ENCODE results near the gene UTP4. TPM values are rescaled to one million over a fixed set of nuclear protein-coding genes. Genes with fewer than 3 reads are reported as not detected.

The UTP4 gene
- total and polyA plus RNA-seq, 5 donors = 13.4 to 35.1 (median 27.9) TPM

DNA sequence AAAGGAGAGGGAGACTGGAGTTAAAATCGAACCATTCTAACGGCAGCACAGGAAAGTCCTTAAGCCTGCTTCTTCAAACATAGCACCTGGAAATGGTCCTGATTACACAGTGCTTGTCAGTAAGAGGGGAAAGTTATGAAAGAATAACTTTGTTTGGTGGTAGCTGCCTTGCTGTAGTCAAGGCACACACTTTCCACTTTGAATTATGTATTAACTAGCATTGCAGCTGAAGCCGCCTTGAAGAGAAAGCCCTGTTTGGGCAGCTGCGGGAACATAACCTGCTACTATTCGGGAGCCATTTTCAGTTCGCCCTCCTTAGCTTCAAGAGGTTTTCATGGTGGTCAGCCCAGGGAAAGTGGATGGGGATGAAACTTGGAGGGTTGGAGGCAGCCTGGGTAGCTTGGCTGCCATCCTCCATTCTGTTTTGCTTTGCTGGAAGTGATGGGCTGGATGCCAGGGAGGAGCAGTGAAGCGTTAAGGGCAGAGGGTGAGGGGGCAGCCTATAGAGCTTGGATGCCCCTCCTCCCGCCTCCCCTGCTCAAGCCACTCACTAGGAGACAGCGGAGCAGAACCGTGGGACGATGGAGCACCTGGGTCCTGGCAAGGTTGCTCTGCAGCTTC, 32.3 kb upstream of the UTP4 start:
- WGBS = 68% methylated on average over 11 of the region's 11 CpGs
- DNase-seq = no peak
- intact Hi-C loops (cut with DNase I) = no loop called here
- H3K27ac ChIP-seq (ENCODE audit: low read length) = no peak overlapping the region
- H3K4me1 ChIP-seq (ENCODE audit: control insufficient read depth, insufficient read depth, low read length) = no peaks in the 10 kb centered on the region
- ATAC-seq = no peak
- no peak overlapping the region for H3K4me3 ChIP-seq (ENCODE audit: low read length)
- no peaks in the 10 kb centered on the region for H3K9me3 ChIP-seq (ENCODE audit: control insufficient read depth, low read length)
- no peaks in the 10 kb centered on the region for H3K27me3 ChIP-seq (ENCODE audit: control insufficient read depth, insufficient read depth)

DNA sequence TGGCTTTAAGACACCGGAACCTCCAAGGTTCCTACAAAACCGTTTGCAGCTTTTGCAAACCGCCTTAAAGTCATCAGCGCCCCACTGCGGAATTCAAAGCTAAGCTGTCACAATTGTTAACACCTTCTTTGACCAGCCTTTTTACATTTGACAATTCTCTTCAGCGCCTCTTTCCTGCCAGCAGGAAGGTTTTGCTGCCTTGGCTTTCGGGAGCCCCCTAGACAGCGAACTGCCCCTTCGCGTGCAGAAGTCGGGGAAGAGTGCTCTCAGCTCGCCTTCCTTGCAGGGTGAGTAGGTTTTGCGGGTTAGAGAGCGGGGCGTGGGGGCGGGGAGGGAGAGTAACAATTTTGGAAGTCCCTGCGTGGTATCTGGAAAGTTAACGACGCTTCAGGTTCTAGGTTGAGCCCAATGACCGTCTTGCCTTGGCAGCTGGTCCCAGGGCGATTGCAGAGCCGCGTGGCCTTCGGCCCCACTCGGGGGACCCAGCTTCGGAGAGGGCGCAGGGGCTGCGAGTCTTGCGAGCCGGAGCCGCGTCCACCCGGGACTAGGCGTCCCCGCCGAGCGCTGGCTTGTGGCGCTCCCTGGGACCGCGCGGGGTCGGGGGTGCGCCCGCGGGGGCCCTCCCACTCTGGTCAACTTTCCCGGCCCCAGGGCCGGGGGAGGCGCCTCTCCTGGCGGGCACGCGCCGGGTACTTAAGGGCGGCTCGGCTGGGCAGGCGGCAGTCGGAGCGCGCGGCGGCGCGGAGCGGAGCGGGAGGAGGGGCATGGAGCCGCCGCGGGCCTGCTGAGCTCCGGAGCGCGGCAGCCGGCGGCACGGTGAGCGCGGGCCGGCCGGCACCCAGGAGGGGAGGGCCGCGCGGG, 26.7 kb upstream of the UTP4 start, which contains the start of gene HAS3:
HAS3 (plus strand) TSS at position 153 of the 861 bp plus-strand sequence. CDS start 3,743 bp downstream, outside the sequence.
- Histone ChIP-seq H3K9me3 (ENCODE audit: control insufficient read depth, low read length) (no peaks in the 10 kb centered on the region), H3K27ac (ENCODE audit: low read length) (no peak within 1 kb of the TSS), H3K27me3 (ENCODE audit: control insufficient read depth, insufficient read depth) (no peaks in the 10 kb centered on the region), H3K4me3 (ENCODE audit: low read length) (peak within 1 kb of the TSS; percentile 49), H3K4me1 (ENCODE audit: control insufficient read depth, insufficient read depth, low read length) (peaks cover 8% of the 10 kb centered on the region)
- intact Hi-C loops (cut with DNase I) = no loop called here
- under 1% methylated on average over 80 of the region's 80 CpGs for WGBS
- DNase-seq (peak; percentile 53 to 79 (median 75)), ATAC-seq (peak; percentile 79)

DNA sequence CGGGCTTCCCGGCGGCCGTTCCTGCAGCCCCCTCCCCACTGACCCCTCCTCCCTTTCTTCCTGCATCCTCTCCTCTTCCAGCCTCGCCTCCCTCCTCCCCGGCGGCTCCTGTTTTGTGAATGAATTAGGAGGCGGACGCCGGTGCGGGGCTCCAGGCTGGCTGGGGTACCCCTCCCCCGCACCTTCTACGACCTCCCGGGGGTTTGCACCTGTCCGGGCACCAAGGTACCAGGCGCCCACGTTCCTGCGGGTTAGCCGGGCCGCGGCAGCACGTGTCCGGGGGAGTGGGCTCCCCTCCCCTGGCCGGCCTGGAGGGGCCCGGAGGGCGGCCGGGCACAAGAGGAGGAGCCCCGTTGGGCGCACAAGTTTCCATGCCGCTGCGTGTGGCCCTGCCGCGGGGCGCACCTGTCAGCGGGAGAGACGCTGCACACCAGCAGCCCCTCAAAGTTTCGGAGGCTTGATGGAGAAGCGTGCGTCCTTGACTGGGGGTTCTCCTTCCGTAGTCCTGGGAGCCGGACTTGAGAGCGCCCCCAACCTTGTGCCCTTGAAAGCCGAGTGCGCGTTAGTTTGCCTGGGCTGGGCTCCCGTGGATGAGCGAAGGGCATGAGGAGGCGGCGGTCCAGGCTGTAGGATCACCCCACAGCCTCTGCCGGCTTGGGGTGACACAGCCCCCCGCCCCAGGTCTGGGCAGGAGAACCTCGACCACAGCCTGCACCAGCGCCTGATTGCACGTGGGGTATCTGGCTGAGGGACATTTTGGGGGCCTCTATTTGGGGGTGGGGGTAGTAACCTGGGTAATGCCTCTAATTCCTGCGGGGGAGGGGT, 25.7 kb upstream of the UTP4 start:
- peaks cover 8% of the 10 kb centered on the region for H3K4me1 ChIP-seq (ENCODE audit: control insufficient read depth, insufficient read depth, low read length)
- ATAC-seq (peak in 1 of 2 donors; percentile 30), DNase-seq (peak in 2 of 3 donors; percentile 57 to 59)
- under 1% methylated on average over 55 of the region's 55 CpGs for WGBS
- no peaks in the 10 kb centered on the region for H3K27me3 ChIP-seq (ENCODE audit: control insufficient read depth, insufficient read depth)
- H3K9me3 ChIP-seq (ENCODE audit: control insufficient read depth, low read length) = no peaks in the 10 kb centered on the region
- H3K4me3 ChIP-seq (ENCODE audit: low read length) = peak overlapping the region; percentile 49
- intact Hi-C loops (cut with DNase I) = no loop called here
- H3K27ac ChIP-seq (ENCODE audit: low read length) = no peak overlapping the region

DNA sequence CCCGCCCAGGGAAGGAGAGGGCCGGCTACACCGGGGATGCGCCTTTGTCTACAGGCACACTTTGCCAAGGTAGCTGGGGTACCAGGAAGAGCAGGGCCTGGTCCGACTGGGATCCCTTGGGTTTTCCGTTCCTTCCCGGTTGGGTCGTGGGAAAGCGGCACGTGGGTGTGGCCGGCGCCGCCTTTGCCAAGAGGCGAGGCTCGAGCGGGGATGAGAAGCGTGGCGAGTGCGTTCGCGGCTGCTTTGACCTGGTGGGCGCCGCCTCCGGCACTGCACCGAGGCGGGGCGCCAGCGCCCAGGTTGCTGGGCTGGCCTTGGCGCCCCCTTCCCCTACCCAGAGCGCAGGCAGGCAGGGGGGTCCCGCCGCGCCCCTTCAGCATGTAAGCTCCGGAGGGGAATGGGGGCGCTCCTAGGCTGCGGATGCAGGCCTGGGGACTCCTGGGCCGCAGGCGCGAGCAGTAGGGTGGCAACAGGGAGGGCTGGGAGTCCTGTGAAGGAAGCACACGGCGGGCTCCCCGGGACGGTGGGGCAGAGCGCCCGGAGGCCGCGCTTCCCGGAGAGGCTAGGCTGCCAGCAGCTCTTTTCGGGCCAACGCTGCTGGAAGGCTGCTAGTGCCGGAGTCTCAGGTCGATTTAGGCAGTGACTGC, 25.0 kb upstream of the UTP4 start:
- WGBS = 2% methylated on average over 52 of the region's 52 CpGs
- H3K4me1 ChIP-seq (ENCODE audit: control insufficient read depth, insufficient read depth, low read length) = peaks cover 8% of the 10 kb centered on the region
- DNase-seq (peak; percentile 51 to 79 (median 75)), ATAC-seq (peak; percentile 36 to 65)
- intact Hi-C loops (cut with DNase I) = no loop called here
- no peaks in the 10 kb centered on the region for H3K27me3 ChIP-seq (ENCODE audit: control insufficient read depth, insufficient read depth)
- peak overlapping the region; percentile 49 for H3K4me3 ChIP-seq (ENCODE audit: low read length)
- no peaks in the 10 kb centered on the region for H3K9me3 ChIP-seq (ENCODE audit: control insufficient read depth, low read length)
- no peak overlapping the region for H3K27ac ChIP-seq (ENCODE audit: low read length)

GRCh38 chr16:69108064-69108904, 24.2 kb upstream of the UTP4 start:
- Histone ChIP-seq H3K27me3 (ENCODE audit: control insufficient read depth, insufficient read depth) (no peaks in the 10 kb centered on the region), H3K27ac (ENCODE audit: low read length) (no peak overlapping the region), H3K9me3 (ENCODE audit: control insufficient read depth, low read length) (no peaks in the 10 kb centered on the region), H3K4me3 (ENCODE audit: low read length) (no peak overlapping the region), H3K4me1 (ENCODE audit: control insufficient read depth, insufficient read depth, low read length) (peaks cover 8% of the 10 kb centered on the region)
- intact Hi-C loops (cut with DNase I) = no loop called here
- DNase-seq (no peak), ATAC-seq (no peak)
- 57% methylated on average over 9 of the region's 9 CpGs for WGBS

DNA sequence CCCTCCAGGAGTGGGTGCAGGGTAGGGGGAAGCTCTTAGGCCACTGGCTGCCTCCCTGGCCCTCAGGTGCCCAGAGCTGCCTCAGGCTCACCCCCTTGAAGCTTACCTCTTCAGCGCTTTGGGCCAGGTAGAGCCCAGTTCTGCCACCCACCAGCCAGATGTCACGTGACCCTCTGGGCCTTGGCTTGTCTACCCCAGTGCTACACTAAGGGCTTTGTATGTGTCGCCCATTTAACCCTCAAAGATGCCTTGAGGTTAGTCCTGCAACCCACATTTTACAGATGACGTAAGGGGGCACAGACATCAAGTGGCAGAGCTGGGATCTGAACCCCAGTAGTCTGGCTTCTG, 23.6 kb upstream of the UTP4 start:
- Histone ChIP-seq H3K9me3 (ENCODE audit: control insufficient read depth, low read length) (no peaks in the 10 kb centered on the region), H3K27ac (ENCODE audit: low read length) (no peak overlapping the region), H3K27me3 (ENCODE audit: control insufficient read depth, insufficient read depth) (no peaks in the 10 kb centered on the region), H3K4me3 (ENCODE audit: low read length) (no peak overlapping the region), H3K4me1 (ENCODE audit: control insufficient read depth, insufficient read depth, low read length) (peaks cover 8% of the 10 kb centered on the region)
- intact Hi-C loops (cut with DNase I) = no loop called here
- 89% methylated on average over 4 of the region's 4 CpGs for whole genome bisulfite sequencing
- ATAC-seq (no peak), DNase-seq (no peak)

GRCh38 chr16:69109486-69110270, 22.8 kb upstream of the UTP4 start:
- H3K9me3 ChIP-seq (ENCODE audit: control insufficient read depth, low read length) = no peaks in the 10 kb centered on the region
- H3K27me3 ChIP-seq (ENCODE audit: control insufficient read depth, insufficient read depth) = no peaks in the 10 kb centered on the region
- DNase-seq (no peak), ATAC-seq (no peak)
- H3K4me1 ChIP-seq (ENCODE audit: control insufficient read depth, insufficient read depth, low read length) = peaks cover 8% of the 10 kb centered on the region
- WGBS = 95% methylated on average over 48 of the region's 48 CpGs
- H3K27ac ChIP-seq (ENCODE audit: low read length) = no peak overlapping the region
- no peak overlapping the region for H3K4me3 ChIP-seq (ENCODE audit: low read length)
- intact Hi-C loops (cut with DNase I) = loop anchor here in 2 of 4 donors (5.0 to 10.0 kb wide), 2 partner anchors 205 to 212 kb away; no protein-coding TSS in a partner anchor

DNA sequence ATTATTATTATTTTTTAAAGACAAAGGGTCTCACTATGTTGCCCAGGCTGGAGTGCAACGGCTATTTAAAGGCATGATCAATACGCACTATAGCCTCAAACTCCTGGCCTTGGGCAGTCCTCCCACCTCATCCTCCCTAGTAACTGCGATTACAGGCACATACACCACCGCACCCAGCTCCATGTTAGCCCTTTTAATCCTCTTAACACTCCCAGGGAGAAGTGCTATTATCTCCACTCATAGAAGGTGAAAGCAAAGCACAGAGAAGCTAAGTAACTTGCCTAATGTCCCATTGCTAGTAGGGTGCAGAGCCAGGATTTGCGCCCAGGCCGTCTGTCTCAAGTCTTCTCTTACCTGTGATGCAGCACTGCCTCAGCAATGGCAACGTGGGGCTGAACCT, 22.0 kb upstream of the UTP4 start:
- WGBS = 95% methylated on average over 7 of the region's 7 CpGs
- Histone ChIP-seq H3K4me3 (ENCODE audit: low read length) (no peak overlapping the region), H3K27me3 (ENCODE audit: control insufficient read depth, insufficient read depth) (no peaks in the 10 kb centered on the region), H3K9me3 (ENCODE audit: control insufficient read depth, low read length) (no peaks in the 10 kb centered on the region), H3K27ac (ENCODE audit: low read length) (no peak overlapping the region), H3K4me1 (ENCODE audit: control insufficient read depth, insufficient read depth, low read length) (peaks cover 8% of the 10 kb centered on the region)
- intact Hi-C loops (cut with DNase I) = loop anchor here in 2 of 4 donors (5.0 to 10.0 kb wide), 2 partner anchors 206 to 213 kb away; no protein-coding TSS in a partner anchor
- no peak for ATAC-seq
- DNase-seq = no peak

GRCh38 chr16:69111216-69111875, 21.1 kb upstream of the UTP4 start:
- Histone ChIP-seq H3K9me3 (ENCODE audit: control insufficient read depth, low read length) (no peaks in the 10 kb centered on the region), H3K27ac (ENCODE audit: low read length) (no peak overlapping the region), H3K27me3 (ENCODE audit: control insufficient read depth, insufficient read depth) (no peaks in the 10 kb centered on the region), H3K4me1 (ENCODE audit: control insufficient read depth, insufficient read depth, low read length) (peaks cover 8% of the 10 kb centered on the region), H3K4me3 (ENCODE audit: low read length) (no peak overlapping the region)
- 80% methylated on average over 6 of the region's 6 CpGs for WGBS
- DNase-seq (no peak), ATAC-seq (no peak)
- intact Hi-C loops (cut with DNase I) = loop anchor here in 2 of 4 donors (5.0 to 10.0 kb wide), 2 partner anchors 207 to 214 kb away; no protein-coding TSS in a partner anchor
